Measurements from ENCODE around the gene DNAH1.

The DNAH1 gene

DNA sequence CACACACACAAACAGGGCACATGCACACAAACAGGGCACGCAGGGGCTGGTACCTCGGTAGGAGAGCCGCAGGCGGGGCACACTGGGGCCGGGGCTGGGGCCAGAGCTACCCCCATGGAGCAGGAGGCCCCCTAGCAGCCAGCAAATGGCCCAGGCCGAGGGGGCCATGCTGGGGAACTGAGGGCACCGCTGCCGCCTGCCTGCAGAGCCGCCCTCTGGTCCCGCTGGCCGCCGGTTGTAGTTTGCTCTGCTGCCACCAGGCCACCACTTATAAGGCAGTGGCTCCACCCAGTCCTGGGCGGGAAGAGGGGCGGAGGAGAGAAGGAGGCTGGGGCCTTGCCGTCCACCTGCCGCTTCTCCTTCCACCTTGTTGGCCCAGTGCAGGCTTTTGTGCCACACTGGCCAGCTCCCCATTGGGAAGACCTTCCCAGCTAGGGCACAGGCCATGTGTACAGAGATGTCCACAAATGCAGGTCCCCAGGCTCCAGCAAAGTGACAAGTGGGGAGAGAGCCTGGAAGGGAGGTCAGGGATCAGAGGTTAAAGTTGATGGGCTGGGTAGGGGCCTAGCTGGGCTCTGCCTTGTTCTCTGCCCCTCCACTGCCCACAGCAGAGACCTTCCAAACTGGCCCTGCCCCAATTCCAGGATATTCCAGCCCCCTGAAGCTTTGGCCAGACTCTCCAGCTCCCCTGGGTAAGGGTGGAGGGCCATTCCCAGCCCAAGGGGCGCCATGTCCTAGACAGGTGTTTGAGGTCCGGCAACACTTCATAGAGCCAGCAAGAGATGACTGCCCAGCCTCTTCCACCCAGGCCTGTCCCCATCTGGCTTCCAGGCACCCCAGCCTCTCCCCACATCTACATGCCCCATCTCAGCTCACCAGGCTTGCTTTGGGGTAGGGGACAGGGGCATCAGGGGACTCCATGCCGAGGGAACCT, 129.0 kb downstream of the DNAH1 start, which contains the start of gene SEMA3G:
Gene SEMA3G, minus strand, starts transcription at position 244 of the 934 bp plus-strand sequence. Its CDS starts 76 bp downstream, at position 168.
- no peak within 1 kb of the TSS for H3K4me3 ChIP-seq (ENCODE audit: low read length)
- no peak within 1 kb of the TSS for H2BK120ac ChIP-seq (ENCODE audit: low read depth, low read length)
- H4K8ac ChIP-seq (ENCODE audit: low read depth, low read length), result no peak within 1 kb of the TSS
- H4K5ac ChIP-seq (ENCODE audit: low read length), result no peak within 1 kb of the TSS
- H3K23ac ChIP-seq (ENCODE audit: low read length), result peak within 1 kb of the TSS; percentile 24
- no CpG with 5 or more reads among the region's 19 CpGs for WGBS (ENCODE audit: extremely low coverage, insufficient coverage, low lambda C conversion rate)
- H3K56ac ChIP-seq (ENCODE audit: low read length), result peak within 1 kb of the TSS; percentile 83
- H3K27me3 ChIP-seq (ENCODE audit: insufficient read depth, low read length, poor library complexity), result no peaks in the 10 kb centered on the region
- H3K27ac ChIP-seq (ENCODE audit: low read depth, low read length), result no peak within 1 kb of the TSS
- no peak within 1 kb of the TSS for H2BK15ac ChIP-seq (replicated peaks; ENCODE audit: low read depth)
- H3K9ac ChIP-seq (ENCODE audit: low read length), result peak within 1 kb of the TSS; percentile 42
- no peaks in the 10 kb centered on the region for H3K79me1 ChIP-seq (ENCODE audit: low read length)
- no peaks in the 10 kb centered on the region for H3K79me2 ChIP-seq (ENCODE audit: control insufficient read depth, insufficient read depth, low read length)
- DNase-seq, result peak; percentile 89
- no peak within 1 kb of the TSS for H3K4me2 ChIP-seq (ENCODE audit: low read length)
- no peak within 1 kb of the TSS for H3K18ac ChIP-seq (ENCODE audit: low read length)
- peak within 1 kb of the TSS; percentile 45 for H2AK5ac ChIP-seq (ENCODE audit: low read length)
- no peaks in the 10 kb centered on the region for H3K4me1 ChIP-seq (ENCODE audit: control insufficient read depth, low read depth, low read length)
- H3K4ac ChIP-seq (ENCODE audit: low read depth, low read length), result no peak within 1 kb of the TSS
- H3K36me3 ChIP-seq (ENCODE audit: control insufficient read depth, insufficient read depth, low read length), result no peaks in the 10 kb centered on the region
- H2BK5ac ChIP-seq (ENCODE audit: low read length), result no peak within 1 kb of the TSS

DNA sequence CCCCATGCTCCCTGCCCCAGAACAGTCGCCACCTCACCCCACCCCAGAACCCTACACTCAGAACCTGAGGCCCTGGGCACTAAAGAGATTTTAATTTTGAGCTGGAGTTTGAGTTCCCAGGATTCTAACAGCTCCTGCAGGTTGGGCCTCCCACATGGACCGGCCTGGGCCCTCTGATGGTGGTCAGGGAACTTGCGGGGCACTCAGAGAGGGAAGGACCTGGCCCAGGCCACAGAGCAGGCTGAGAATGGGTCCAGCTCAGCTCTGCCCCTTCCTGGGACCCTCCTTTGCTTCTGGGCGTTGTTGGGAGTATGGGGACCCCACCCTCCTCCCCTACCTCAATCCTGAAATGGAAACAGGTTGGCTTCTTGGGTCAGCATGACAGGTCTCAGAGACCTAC, 129.9 kb downstream of the DNAH1 start:
- Histone ChIP-seq H3K36me3 (ENCODE audit: control insufficient read depth, insufficient read depth, low read length) (no peaks in the 10 kb centered on the region), H4K8ac (ENCODE audit: low read depth, low read length) (no peak overlapping the region), H3K18ac (ENCODE audit: low read length) (no peak overlapping the region), H3K23ac (ENCODE audit: low read length) (no peak overlapping the region), H3K4me3 (ENCODE audit: low read length) (no peak overlapping the region), H3K9ac (ENCODE audit: low read length) (no peak overlapping the region), H3K27ac (ENCODE audit: low read depth, low read length) (no peak overlapping the region), H2BK15ac (replicated peaks; ENCODE audit: low read depth) (no peak overlapping the region), H2BK5ac (ENCODE audit: low read length) (no peak overlapping the region), H3K56ac (ENCODE audit: low read length) (no peak overlapping the region), H3K4me1 (ENCODE audit: control insufficient read depth, low read depth, low read length) (no peaks in the 10 kb centered on the region), H3K79me2 (ENCODE audit: control insufficient read depth, insufficient read depth, low read length) (no peaks in the 10 kb centered on the region), H3K79me1 (ENCODE audit: low read length) (no peaks in the 10 kb centered on the region), H3K27me3 (ENCODE audit: insufficient read depth, low read length, poor library complexity) (no peaks in the 10 kb centered on the region), H2BK120ac (ENCODE audit: low read depth, low read length) (no peak overlapping the region), H3K4me2 (ENCODE audit: low read length) (no peak overlapping the region), H4K5ac (ENCODE audit: low read length) (no peak overlapping the region), H3K4ac (ENCODE audit: low read depth, low read length) (no peak overlapping the region), H2AK5ac (ENCODE audit: low read length) (no peak overlapping the region)
- no peak for DNase-seq
- WGBS (ENCODE audit: extremely low coverage, insufficient coverage, low lambda C conversion rate), result no CpG with 5 or more reads among the region's 4 CpGs

DNA sequence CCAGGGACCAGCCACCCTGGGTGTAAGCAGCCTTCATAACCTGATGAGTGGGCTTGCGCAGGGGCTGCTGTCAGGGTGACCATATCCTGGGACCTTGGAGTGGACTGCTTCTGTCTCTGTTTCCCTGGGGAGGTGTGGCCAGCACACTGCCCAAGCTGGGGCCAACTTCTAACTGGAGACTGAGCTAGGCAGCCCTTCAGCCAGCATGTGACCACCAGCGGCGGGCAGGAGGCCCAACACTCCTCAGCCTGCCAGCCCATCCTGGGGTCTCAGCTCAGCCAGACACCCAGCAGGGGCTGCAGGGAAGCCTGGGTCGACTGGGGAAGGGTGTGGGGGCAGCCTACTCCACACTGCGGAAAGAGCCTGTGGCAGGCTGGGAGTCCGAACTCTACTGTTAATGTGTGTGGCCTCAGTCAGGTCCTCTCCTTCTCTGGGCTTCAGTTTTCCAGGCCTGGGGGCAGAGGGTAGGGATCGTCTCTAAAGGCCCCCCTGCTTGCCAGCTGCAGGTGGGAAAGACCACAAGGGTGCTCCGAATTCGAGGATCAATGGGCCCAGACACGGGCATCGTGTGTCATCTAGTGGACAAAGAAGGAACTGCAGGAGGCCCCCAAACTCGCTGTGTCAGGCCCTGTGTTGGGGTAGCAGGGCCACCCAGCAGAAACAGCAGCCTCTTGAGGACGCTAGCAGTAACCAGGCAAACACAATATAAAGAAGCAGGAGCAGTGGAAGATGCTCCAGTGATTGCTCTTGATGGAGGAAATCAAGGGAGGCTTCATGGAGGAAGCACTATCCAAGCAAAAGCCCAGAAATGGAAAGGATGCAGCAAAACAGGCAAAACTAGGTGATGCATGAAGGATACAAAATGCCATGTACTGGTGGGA, 130.8 kb downstream of the DNAH1 start:
- Histone ChIP-seq H4K5ac (ENCODE audit: low read length) (no peak overlapping the region), H3K27ac (ENCODE audit: low read depth, low read length) (no peak overlapping the region), H3K27me3 (ENCODE audit: insufficient read depth, low read length, poor library complexity) (no peaks in the 10 kb centered on the region), H2BK5ac (ENCODE audit: low read length) (no peak overlapping the region), H3K4me1 (ENCODE audit: control insufficient read depth, low read depth, low read length) (no peaks in the 10 kb centered on the region), H3K56ac (ENCODE audit: low read length) (no peak overlapping the region), H3K79me2 (ENCODE audit: control insufficient read depth, insufficient read depth, low read length) (no peaks in the 10 kb centered on the region), H2BK120ac (ENCODE audit: low read depth, low read length) (no peak overlapping the region), H3K9ac (ENCODE audit: low read length) (no peak overlapping the region), H4K8ac (ENCODE audit: low read depth, low read length) (no peak overlapping the region), H3K36me3 (ENCODE audit: control insufficient read depth, insufficient read depth, low read length) (no peaks in the 10 kb centered on the region), H2AK5ac (ENCODE audit: low read length) (no peak overlapping the region), H3K4ac (ENCODE audit: low read depth, low read length) (no peak overlapping the region), H3K23ac (ENCODE audit: low read length) (no peak overlapping the region), H2BK15ac (replicated peaks; ENCODE audit: low read depth) (no peak overlapping the region), H3K79me1 (ENCODE audit: low read length) (no peaks in the 10 kb centered on the region), H3K4me3 (ENCODE audit: low read length) (no peak overlapping the region), H3K4me2 (ENCODE audit: low read length) (no peak overlapping the region), H3K18ac (ENCODE audit: low read length) (no peak overlapping the region)
- DNase-seq, result peak; percentile 87
- no CpG with 5 or more reads among the region's 13 CpGs for WGBS (ENCODE audit: extremely low coverage, insufficient coverage, low lambda C conversion rate)

DNA sequence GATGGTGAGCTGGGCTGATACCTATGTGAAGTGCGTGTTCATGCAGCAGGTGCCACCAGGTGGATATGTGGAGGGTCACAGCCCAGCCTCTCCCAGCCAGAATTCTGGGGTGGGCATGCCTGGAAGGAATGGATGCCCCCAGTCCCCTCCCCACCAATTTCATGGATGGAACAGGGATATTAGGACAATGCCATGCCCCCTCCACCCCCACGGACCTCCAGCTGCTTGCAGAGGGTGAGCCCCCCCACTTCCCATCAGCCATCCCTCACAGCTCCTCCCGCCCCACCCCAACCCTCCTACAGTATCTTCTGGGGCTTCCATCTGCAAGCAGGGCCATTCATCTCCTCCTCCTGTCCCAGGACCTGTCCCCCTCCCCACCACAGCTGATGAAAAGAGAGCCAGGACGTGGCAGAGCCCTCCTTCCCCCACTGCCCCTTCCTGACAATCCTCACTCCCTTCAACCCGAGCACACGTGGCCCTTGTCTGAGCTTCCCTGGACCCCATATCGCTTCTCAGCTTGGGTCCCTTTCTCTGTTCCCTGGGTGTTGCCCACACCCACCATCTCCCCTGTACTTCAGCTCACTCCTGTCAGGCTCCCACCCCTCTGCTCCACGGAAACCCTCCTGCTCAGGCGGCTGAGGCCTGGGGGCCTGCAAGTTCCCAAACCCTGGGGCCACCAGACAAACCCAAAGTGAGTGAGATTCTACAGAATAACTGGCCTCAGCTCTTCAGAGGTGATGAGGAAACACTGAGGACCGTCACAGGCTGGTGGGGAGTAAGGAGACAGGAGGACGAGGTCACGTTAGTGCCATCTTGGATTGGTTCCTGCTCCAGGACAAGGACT, 131.6 kb downstream of the DNAH1 start:
- H3K23ac ChIP-seq (ENCODE audit: low read length), result no peak overlapping the region
- no peak overlapping the region for H2AK5ac ChIP-seq (ENCODE audit: low read length)
- no peaks in the 10 kb centered on the region for H3K36me3 ChIP-seq (ENCODE audit: control insufficient read depth, insufficient read depth, low read length)
- no peak overlapping the region for H4K8ac ChIP-seq (ENCODE audit: low read depth, low read length)
- no peak overlapping the region for H3K4ac ChIP-seq (ENCODE audit: low read depth, low read length)
- H4K5ac ChIP-seq (ENCODE audit: low read length), result no peak overlapping the region
- no peak overlapping the region for H2BK15ac ChIP-seq (replicated peaks; ENCODE audit: low read depth)
- no peak for DNase-seq
- no peak overlapping the region for H3K4me2 ChIP-seq (ENCODE audit: low read length)
- no peak overlapping the region for H3K56ac ChIP-seq (ENCODE audit: low read length)
- H3K4me3 ChIP-seq (ENCODE audit: low read length), result no peak overlapping the region
- no CpG with 5 or more reads among the region's 12 CpGs for WGBS (ENCODE audit: extremely low coverage, insufficient coverage, low lambda C conversion rate)
- no peak overlapping the region for H3K18ac ChIP-seq (ENCODE audit: low read length)
- H3K9ac ChIP-seq (ENCODE audit: low read length), result no peak overlapping the region
- no peak overlapping the region for H2BK120ac ChIP-seq (ENCODE audit: low read depth, low read length)
- peaks cover 2% of the 10 kb centered on the region for H3K4me1 ChIP-seq (ENCODE audit: control insufficient read depth, low read depth, low read length)
- H3K79me2 ChIP-seq (ENCODE audit: control insufficient read depth, insufficient read depth, low read length), result no peaks in the 10 kb centered on the region
- H2BK5ac ChIP-seq (ENCODE audit: low read length), result no peak overlapping the region
- no peak overlapping the region for H3K27ac ChIP-seq (ENCODE audit: low read depth, low read length)
- H3K79me1 ChIP-seq (ENCODE audit: low read length), result no peaks in the 10 kb centered on the region
- H3K27me3 ChIP-seq (ENCODE audit: insufficient read depth, low read length, poor library complexity), result no peaks in the 10 kb centered on the region
